Erythroblast (primary cell): Measurements from ENCODE around the gene MED13L.

Source experiments
- GATA1 ChIP-seq: IDR thresholded peaks from 2 replicates; pipeline ENCODE4 v1.6.1; 2011; ENCODE audit warnings: low read depth, mild to moderate bottlenecking, control low read depth, low read length, moderate library complexity
- POLR2A ChIP-seq: IDR thresholded peaks from 2 replicates; pipeline ENCODE4 v1.6.1; 2011; ENCODE audit warnings: mild to moderate bottlenecking, low read length

DNA sequence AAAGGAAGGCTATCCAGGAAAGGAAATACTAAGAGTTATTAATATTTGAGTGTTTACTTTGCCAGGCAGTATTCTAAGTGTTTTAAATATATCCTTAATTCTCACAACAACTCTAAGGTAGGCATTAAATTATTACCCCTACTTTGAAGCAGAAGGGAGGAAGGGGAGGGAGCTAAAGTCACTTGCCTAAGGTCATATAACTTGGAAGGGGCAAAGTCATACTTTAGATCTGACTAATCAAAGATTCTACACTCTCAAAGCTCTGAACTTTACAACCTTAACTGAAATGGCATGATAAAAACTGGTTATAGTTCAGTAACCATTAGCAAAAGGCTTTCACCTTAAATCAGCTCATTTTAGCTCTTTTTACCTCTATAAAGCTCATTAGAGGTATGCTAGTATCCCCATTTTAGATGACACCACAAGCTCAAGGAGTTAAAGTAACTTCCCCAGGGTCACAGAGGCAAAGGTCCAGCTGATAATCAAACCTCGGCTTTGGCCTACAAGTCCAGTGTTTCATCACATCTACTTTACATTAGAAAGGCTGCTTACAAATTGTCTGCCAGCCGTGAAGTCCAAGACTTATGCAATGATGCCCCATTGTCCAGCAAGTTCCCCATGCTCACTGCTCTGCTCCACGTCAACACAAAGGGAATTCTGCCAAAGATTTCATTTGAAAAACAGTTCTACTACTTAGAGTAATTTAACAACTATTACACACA lies 223.9 kb downstream of the MED13L start:
- no peak for TF ChIP-seq POLR2A
- TF ChIP-seq GATA1, result no peak
